ENCODE data around the gene ACOX1. TPM values are rescaled to one million over a fixed set of nuclear protein-coding genes. Genes with fewer than 3 reads are reported as not detected.

Gene ACOX1
- total RNA-seq, 1 donor from 2014 or later, result 39.3 TPM

DNA sequence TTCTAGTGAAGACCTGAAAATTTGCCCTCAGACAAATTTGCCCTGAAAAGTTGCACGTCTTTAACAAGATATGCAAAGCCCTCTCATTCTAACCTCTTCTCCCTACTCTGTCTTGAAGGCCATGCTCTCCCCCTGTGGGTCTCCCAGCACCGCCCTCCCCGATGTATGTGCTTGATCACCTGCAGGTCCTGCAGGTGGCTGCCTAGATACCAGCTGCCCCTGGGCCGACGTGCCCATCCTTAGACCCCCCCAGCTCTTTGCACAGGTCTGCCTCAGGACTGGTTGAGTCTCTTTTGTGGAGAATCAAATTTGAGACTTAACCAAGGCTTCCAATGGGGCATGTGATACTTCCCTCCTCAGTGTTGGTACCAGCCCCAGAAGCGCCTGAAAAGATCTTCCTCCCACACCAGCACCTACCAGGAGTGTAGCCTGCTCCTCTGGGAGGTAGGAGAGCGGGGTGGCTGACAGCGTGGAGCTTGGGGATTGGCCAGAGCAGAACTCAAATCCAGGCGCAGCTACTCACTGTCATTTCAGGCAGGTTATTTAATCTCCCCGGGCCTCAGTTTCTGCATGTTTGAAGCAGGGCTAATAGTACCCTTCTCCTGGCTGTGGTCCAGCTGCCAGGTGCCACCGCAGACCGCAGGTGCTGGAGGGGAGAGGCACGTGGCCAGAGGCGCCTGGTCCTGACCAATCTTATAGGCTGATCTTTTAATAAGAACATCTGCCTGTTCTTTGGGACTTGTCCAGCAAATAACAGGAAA lies 69.7 kb downstream of the ACOX1 start:
- DNase-seq (ENCODE audit: low read depth in 2 of 2), result no peak

DNA sequence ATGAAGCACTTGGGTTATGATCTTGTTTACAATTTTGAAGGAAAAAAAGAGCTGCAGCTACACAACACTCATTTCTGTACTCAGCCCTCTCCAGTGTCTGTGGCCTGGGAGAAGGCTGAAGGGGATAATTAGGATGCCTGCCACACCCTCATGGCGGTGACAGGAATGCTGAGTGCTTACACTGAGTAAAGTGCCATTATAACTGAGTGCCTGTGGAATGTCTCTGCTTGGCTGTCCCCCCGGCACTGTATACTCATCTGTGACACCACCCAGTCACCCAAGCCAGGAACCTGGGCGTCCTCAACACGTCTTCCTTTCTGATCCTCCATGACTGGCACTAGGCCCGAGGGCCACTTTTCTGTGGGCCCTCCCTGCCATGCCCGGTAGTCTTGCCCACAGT lies 70.8 kb downstream of the ACOX1 start:
- DNase-seq (ENCODE audit: low read depth in 2 of 2), result no peak

DNA sequence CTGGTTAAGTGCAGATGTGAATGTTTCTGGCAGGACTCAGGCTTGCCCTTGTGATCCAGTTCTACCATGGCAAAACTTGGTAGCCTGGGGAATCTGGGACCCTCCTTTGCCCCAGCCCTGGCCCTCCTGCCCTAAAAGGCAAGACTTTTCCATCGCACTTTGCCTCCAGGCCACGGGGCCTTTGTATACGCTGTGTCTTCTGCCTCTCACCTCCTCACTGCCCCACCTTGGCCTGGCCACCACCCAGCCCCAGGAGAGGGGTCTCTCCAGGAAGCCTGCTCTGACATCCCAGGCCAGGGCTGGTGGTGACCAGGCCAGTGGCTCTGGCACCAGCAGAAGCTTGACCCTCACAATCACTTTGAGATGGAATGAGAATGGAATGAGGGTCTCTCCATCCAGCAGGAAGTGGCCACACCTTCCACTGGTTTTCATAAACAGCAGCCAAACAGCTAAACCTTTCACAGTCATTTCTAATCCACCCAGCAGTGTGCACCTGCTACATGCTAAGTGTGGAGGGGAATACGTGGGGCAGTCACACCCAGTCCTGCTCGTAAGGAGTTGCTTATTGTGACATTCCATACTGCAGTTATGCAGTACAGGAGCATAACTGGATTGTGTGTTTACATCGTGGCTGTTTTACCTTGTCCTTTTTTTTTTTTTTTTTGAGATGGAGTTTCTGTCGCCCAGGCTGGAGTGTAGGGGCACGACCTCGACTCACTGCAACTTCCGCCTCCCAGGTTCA lies 72.7 kb downstream of the ACOX1 start:
- DNase-seq (ENCODE audit: low read depth in 2 of 2), result no peak

DNA sequence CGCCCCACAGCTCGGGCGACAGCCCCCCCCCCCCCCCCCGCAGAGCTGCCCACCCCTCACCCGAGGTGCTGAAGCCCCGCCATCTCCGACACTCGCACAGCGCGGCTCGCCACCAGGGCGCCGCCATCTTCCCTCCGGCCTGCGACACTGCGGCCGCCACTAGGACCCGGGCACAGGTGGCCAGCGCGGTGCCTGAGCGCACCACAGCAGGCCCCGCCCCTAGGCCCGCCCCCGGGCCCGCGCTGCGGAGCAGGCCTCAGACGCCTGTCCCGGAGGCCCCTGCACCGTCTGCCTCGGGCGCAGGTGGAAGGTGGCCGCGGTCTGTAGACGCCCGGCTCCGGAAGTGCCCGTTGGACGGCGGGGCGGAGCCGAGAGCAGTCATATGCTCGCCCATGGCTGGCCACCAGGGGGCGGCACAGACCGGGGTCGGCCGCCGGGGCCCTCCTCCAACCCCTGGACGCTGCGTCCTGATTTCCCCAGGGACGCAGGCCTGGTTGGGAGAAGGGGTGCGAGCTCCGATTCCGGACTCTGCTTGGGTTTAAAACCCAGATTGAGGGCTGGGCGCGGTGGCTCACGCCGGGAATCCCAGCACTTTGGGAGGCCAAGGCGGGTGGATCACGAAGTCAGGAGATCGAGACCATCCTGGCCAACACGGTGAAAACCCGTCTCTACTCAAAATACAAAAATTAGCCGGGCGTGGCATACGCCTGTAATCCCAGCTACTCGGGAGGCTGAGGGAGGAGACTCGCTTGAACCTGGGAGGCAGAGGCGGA lies 74.0 kb downstream of the ACOX1 start, which contains the start of gene MRPL38:
MRPL38 (minus strand) TSS at position 136 of the 773 bp plus-strand sequence; CDS start at position 127, 9 bp downstream.
- DNase-seq (ENCODE audit: low read depth in 2 of 2), result peak; percentile 88 to 96

DNA sequence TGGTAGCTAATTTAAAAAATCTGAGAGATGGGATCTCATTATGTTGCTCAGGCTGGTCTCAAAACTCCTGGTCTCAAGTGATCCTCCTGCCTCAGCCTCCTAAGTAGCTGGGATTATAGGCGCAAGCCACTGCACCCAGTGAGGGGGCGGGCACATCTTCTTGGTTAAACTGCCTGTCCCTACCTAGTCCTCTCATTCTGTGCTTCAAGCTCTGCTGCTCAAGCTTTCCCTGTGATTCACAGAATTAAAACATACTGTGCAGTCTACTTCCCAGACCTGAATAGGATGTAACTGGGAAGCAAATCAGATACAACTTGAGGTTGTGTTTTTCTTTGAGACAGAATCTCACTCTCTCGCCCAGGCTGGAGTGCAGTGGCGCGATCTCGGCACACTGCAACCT lies 76.6 kb downstream of the ACOX1 start:
- no peak for DNase-seq (ENCODE audit: low read depth in 2 of 2)

DNA sequence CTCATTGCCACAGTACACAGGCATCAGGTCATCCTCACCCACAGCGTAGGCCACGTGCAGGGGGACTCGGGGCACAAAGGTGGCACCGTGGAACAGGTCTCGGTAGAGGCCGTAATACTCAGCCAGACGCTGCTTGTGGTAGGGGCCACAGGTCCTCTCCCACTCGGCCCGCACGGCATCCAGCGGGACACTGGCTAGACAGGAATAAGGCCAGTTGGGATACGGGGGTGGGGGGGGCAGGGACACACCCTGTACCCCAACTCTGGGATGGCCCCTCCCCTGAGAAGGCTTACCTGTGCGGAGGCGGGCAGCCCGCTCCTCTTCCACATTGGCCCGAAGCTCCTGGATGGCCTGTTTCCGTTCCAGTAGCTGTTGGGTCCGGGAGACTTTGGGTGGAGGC lies 77.2 kb downstream of the ACOX1 start:
- no peak for DNase-seq (ENCODE audit: low read depth in 2 of 2)

DNA sequence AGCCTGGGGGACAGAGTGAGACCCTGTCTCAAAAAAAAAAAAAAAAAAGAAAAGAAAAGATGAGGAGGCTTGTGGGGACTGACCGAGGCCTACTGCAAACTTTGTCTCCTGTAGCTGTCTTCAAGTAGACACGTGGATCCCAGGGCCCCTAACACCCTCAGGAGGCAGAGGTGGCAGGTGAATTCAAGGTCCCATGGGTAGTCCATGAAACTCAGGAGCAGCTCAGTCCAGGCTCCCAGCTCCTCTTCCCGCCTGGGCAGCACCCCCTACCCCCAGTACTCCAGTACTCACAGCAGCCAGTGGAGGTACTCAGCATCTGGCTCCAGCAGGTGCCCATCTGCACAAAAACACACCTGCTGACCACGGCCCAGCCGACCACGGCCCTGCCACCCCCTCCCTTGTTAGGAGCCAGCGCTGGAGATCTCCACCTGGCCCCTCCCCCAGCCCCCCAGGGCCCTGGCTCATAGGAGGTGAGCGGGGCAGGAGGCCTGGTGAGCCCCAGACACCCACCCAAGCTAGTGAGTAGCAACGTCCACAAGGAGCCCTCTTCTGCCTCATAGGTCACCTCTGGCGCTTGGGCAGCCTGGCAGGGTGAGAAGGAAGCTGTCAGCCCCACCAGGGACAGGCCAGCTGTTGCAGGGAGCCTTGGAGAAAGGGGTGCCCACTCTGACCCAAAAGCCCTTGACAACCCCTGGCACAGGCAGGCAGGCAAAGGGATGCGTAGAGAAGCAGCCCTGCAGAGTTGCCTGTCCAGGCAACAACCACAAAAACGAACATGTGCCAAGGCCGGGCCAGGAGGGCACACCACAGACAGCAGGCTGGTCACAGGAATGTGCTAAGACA lies 78.1 kb downstream of the ACOX1 start:
- no peak for DNase-seq (ENCODE audit: low read depth in 2 of 2)

DNA sequence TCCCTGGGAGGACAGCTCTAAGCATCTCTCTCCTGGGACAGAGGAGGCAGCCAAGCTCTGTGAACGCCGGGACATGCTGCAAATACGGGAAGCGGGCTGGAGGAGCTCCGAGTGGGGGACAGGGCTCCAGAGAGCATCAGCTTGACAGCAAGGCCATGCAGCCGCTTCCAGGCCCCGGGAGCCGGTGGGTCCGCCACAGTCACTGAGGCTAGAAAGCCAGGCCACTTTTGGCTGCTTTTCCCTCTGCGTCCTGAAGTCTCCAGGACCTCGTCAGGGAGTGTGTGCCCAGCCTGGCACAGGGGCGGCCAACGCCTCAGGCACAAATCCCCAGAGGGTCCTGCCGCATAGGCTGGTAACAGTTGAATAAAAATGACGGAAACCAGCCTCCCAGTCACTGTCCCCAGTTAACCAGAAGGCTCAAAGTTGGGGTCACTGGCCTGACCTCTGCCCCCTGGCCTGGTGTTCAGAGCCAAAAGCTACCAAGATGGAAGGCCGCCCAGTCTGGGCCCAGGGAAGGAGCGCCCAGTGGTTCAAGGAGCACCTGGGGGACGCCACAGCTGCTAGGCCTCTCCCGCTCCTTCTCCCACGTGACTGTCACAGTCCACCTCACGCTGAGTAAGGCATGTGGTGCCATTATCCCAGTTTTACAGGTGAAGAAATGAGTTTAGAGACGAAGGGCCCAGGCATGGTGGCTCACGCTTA lies 79.0 kb downstream of the ACOX1 start:
- DNase-seq (ENCODE audit: low read depth in 2 of 2), result no peak

DNA sequence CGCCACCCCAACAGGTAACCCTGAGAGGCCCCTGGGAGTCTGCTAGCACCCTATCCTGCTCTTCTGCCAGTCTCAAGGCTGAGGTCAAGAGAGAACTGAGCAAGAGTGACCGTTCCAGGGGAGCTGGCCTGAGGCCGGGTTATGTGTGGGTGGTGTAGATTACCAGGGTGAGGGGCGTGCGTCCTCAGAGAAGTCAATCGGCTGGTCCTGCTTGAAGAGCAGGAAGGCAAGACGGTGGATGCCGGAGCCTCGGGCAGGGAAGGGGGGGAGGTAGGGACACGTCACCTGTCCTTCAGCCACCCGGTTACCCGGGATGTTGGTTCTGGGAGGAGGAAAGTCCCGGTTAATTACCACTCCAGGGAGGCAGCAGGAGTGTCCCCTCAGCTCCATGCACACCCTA lies 79.6 kb downstream of the ACOX1 start:
- DNase-seq (ENCODE audit: low read depth in 2 of 2), result no peak

DNA sequence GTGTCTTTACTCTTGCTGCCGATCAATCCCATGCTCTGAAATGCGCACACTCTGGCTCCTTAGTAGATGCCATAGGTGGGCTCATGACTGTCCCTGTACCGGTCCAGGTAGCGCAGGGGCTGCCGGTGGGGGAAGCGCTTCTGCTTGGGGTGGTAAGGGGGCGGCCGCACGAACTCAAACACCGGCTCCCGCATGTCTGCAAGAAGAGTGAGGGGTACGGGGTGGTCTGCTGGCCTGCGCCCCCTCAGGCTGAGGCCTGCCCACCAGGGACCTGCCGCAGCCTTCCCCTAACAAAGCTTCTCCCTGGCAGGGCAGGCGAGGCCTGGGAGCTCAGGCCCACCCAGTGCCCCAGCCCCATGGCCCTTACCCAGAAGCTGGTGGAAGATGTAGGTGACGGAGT lies 80.2 kb downstream of the ACOX1 start:
- DNase-seq (ENCODE audit: low read depth in 2 of 2), result no peak

DNA sequence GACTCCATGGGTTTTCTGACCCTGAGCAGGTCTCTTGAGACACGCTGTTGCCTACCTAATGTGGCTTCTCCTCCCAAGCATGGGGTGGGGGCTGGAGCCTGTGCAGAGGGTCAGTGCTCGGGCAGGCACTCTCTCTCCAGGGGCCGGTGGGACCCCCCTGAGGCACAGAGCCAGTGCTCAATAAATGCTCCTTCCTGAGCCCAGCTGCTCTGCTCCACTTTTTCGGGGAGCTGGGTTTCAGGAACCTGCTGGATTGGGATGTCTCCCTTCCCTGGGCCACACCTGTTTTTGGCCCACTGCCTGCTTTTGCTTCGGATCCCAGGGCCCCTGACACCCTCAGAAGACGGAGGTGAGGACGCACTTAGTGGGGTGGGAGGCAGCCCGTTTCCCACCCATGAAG lies 80.9 kb downstream of the ACOX1 start:
- DNase-seq (ENCODE audit: low read depth in 2 of 2), result no peak

DNA sequence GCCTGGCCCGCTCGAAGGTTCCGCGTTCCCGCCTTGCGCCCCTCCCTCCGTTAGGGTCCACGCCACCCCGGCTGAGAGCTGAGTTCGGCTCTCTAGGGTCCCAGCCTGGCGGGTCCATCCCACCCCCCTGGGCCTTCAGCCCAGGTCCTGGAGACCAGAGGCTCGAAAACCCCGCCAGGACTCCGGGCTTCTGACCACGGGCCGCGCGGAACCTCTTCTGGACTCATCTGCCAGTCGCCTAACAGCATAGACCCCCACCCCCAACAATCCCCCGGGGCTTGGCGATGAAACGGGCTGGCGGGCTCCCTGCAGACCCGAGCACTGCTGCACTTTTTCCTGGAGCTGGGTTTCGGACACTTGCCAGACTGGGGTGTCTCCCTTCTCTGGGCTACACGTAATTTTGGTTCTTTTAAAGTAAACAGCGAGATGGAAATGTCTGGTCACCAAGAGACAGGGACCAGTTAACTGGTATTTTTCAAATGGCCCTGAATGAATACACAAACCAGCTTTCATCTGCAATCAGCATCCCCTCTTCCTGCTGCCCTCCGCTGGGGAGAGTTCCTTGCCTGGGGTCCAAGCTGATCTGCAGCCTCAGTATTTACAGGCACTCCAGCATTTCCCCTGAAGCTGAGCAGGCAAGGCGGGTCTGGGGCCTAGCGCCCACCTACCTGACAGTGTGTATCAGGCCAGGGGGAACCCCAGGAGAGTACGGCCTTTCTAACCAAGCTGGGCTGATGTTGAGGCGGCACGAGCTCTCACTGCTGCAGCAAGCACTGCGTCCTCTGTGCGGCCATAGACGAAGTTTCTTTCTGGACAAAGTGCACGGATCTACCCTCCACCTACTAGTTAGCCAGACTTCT lies 81.6 kb downstream of the ACOX1 start:
- DNase-seq (ENCODE audit: low read depth in 2 of 2), result no peak

DNA sequence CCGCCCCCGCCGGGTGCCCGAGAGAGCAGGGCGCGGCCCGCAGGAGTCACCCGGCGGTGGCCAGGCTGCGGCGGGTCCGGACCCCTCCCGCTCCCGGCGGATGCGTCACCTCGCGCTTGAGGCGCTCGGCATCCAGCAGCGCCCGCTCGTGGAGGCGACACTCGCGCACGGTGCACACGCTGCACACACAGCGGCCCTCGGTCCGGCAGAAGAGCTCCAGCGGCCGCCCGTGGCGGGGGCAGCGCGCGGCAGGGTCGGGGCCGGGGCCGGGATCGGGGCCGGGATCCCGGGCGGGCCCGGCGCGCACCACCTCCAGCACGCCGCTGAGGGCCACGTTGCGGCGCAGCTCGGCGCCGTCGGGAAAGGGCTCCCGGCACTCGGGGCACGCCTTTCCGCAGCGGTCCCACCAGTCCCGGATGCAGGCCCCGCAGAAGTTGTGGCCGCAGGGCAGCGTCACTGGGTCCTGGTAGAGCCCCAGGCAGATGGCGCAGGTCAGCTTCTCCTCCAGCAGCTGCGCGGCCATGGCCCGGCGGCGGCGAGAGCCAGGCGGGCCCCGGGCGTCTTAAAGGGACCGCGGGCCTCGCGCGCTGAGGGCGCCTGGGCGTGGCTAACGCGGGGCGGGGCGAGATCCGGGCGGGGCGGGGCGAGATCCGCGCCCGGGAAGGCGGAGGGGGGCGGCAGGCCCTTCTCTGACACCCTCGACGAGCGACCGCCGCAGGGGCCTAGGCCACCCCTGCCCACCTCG lies 82.4 kb downstream of the ACOX1 start, which contains the start of gene TRIM65:
TRIM65 (minus strand) TSS at position 537 of the 745 bp plus-strand sequence; CDS start at position 523, 14 bp downstream.
- DNase-seq (ENCODE audit: low read depth in 2 of 2), result peak; percentile 54 to 84

DNA sequence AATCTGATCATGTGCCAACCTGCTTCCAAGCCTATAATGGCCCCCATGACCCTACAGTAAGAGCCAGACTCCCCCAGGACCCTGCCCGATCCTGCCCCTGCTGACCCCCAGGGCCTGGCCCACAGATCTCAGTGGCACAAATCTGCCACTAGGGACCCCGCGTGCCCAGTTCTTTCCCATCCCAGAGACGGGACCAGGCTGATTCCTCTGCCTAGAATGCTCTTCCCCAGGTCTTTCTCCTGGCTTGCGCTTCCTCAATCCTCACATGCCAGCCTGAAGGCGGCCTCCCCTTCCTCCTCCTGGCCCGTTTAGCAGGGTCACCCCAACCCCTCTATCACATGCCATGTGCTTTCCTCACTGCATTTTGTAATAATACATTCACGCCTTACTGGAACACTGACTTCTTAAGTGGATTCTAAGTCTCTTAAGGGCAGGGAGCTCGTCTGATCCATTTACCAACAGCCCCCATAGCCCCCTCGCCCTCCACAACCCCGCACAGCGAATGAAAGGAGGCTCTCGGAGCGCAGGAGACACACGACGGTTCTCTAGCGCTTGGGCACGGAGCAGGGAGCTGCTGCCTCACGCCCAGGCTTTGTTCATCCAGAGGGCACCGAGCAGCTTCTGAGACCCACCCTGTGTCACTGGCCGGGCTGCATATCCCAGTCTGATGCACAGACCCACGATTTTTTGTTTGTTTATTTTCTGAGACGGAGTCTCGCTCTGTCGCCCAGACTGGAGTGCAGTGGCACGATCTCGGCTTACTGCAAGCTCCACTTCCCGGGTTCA lies 83.4 kb downstream of the ACOX1 start:
- peak in 1 of 2 donors; percentile 48 for DNase-seq (ENCODE audit: low read depth in 2 of 2)

DNA sequence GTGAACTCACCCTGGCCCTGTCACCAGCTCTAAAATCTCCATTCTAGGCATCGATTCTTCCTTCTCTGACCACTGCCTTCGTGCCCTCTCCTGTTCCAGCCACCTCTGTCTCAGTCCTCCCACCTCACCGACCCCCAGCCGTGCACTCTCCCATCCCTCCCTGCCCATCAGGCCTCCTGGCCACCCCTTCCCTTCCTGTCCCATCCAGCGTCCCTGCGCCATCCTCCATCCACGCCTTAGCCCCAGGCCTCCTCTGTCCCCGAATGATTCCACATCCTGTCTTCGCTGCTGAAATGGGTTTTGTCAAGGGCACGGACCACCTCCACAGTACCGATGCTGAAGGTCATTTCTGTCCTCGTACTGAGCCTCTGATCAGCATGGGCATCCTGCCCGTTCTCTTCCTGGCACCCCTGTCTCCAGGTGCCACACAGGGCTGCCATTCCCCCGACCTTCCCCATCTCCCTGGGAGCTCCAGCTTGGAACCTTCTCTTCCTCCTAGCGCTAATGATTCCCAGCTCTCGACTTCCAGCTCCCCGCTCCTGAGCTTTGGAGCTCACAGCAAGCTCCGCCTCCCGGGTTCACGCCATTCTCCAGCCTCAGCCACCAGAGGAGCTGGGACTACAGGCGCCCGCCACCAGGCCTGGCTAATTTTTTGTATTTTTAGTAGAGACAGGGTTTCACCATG lies 84.8 kb downstream of the ACOX1 start:
- DNase-seq (ENCODE audit: low read depth in 2 of 2), result no peak

DNA sequence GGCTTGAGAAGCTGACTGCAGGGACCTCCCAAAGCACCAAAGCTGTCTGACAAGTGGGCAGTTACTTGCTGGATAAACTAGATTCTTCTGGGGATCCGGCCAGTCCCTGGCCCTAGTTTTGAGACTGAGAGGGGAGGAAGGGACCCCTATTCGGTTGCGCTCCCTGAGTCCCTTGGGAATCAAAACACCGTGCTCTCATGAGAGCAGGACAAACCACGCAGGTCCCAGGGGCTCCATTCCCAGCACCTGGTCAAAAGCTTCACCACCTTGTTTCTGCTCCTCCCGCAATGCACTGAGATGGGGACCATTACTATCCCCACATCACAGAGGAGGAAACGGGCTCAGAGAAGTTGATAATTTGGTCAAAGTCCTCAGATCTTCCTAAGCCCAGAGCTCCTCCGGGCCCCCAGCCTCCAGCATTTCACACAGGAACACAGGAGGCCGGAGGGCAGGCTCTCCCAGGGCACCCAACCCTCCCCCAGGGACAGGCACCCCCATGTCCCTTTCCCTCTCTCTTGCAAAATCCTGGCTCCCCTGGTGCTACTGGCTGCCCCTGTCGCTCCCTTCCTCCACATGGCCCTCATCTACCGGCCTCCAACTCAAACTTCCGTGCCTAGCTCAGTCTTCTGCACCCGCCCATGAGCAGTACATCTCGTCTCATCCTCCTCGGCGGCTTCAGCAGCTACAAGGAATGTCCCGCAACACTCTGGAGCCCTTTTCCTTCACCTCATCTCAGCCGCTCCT lies 85.5 kb downstream of the ACOX1 start:
- DNase-seq (ENCODE audit: low read depth in 2 of 2), result no peak
